ENCODE results near the gene CACNA2D4.

GRCh38 chr12:1803736-1804135 is 114.7 kb downstream of the CACNA2D4 start:
- no peak for TF ChIP-seq CTCF (conservative IDR thresholded peaks at IDR 0.05 in 1 of 2, IDR thresholded peaks at IDR 0.05 in 1 of 2; ENCODE audit: low read depth in 1 of 2, low read length in 2 of 2)
- no peak for TF ChIP-seq EZH2 (IDR thresholded peaks at IDR 0.05; ENCODE audit: low read length, missing control alignments)
